DND-41 (cell line): ENCODE data around the gene EPHB2.

Experiments used
- EZH2 ChIP-seq: IDR thresholded peaks from 3 replicates; pipeline ENCODE4 v1.6.1; 2012; ENCODE audit warnings: borderline replicate concordance, low read depth, mild to moderate bottlenecking, moderate library complexity, low read length, inconsistent platforms; ENCODE audit not compliant: severe bottlenecking
- TF ChIP-seq, protein P1 (sequence below): IDR thresholded peaks from 2 replicates; pipeline ENCODE4 v1.5.1; 2012; ENCODE audit warnings: borderline replicate concordance, low read length, moderate library complexity, mild to moderate bottlenecking; ENCODE audit not compliant: poor library complexity, severe bottlenecking; ENCODE audit errors: extremely low read depth

- TF ChIP-seq, protein P1, sequence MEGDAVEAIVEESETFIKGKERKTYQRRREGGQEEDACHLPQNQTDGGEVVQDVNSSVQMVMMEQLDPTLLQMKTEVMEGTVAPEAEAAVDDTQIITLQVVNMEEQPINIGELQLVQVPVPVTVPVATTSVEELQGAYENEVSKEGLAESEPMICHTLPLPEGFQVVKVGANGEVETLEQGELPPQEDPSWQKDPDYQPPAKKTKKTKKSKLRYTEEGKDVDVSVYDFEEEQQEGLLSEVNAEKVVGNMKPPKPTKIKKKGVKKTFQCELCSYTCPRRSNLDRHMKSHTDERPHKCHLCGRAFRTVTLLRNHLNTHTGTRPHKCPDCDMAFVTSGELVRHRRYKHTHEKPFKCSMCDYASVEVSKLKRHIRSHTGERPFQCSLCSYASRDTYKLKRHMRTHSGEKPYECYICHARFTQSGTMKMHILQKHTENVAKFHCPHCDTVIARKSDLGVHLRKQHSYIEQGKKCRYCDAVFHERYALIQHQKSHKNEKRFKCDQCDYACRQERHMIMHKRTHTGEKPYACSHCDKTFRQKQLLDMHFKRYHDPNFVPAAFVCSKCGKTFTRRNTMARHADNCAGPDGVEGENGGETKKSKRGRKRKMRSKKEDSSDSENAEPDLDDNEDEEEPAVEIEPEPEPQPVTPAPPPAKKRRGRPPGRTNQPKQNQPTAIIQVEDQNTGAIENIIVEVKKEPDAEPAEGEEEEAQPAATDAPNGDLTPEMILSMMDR: no peak
- no peak for TF ChIP-seq EZH2
Observed at GRCh38 chr1:22844621-22845020, 134.0 kb downstream of the EPHB2 start.
